Pons (tissue), 1 donor: Measurements from ENCODE around the gene ENPP7.

ENCODE experiments used
- DNase-seq: peaks from one replicate; pipeline ENCODE4 v3.0.0-alpha.2; 2016; ENCODE audit warnings: low spot score

ENPP7 gene

GRCh38 chr17:79778504-79779083 lies 47.9 kb downstream of the ENPP7 start:
- no peak for DNase-seq

DNA sequence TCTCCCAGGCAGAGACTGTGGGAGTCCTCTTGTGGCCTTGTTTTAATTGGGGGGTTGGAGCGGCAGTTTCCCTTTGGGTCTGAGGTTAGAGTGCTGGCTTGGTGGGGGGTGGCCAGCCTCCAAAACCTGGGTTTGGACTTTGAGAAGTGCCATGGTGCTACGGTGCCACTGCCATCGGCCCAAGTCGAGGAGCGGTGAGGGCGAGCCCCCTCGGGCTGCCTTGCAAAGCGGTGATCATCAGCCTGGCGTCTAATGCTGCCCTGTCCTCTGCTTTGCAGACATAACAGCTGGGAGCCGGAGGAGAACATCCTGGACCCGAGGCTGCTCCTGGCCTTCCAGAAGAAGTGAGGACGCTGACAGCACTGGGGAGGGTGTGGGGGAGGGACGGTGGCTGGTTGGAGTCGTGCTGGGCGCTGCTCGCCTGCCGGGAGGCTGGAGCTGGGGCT lies 48.4 kb downstream of the ENPP7 start:
- DNase-seq: no peak

DNA sequence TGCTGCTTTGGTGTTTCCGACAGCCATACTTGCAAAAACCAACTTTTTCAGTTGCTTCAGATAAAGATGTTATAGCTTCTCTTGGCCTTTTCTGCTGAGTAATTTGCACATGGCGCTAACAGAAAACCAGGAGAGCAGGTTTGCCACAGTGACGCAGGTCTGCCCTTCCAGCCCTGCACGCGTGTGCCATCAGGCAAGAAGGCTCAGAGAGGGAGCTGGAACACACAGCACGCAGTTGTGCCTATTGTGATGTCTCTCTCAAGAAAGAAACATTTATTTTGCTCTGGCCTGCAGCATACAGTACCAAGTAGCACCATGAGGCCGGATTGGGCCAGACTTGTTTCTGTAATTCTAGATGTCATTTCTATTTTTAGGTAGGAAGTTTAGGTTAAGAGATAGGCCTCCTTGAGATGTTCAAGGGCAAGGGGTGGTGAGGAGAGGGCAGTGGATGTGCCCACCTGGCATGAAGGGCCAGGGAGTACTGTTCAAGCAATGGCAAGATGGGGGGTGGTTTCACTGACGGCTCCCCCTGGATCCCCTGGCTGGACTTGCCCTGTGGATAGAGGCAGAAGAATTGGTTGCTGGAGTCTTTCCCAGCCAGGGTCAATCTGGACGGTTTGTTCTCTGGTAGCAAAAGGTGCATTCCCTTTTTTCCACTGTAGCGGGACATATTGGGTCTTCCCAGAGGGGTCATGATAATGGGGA lies 49.1 kb downstream of the ENPP7 start:
- DNase-seq: no peak

GRCh38 chr17:79781012-79781650 lies 50.4 kb downstream of the ENPP7 start:
- DNase-seq: no peak

DNA sequence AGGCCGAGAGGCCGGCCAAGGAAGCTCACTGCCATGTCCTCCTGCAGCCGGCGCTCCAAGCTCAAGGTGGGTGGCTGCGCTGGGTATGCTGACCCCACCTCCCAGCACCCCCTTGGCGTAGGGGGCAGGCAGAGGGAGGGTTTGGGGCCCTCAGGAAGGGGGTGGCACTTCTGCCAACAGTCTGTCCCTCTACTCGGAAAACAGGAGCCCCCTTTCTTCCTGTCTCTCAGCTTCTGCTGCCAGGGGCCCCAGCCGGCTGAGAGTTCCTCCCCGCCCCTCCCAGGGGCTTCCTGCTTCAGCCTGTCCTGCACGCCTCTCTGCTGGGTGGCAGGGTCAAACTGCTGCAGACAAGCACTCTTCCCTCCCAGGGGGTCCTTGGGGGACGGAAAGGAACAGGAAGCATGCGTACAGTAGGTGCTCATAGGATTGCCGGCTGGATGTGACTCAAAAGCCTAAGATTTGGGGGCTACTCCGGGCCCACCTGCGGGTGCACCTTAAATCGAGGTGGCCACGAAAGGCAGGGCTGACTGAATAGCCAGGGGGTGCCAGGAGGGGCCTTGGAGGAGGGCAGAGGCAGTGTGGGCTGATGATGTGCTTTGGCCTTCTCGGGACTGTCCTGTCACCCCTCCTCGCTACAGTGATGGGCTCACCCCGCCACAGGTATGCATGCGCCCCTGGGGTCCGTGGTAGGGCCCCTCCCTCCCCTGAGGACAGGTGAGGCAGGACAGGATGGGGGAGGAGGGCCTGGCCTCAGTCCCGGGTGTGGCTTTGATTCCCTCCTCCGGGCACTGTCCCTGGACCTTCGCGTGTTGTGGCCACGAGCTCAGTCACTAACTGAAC lies 51.2 kb downstream of the ENPP7 start:
- no peak for DNase-seq

DNA sequence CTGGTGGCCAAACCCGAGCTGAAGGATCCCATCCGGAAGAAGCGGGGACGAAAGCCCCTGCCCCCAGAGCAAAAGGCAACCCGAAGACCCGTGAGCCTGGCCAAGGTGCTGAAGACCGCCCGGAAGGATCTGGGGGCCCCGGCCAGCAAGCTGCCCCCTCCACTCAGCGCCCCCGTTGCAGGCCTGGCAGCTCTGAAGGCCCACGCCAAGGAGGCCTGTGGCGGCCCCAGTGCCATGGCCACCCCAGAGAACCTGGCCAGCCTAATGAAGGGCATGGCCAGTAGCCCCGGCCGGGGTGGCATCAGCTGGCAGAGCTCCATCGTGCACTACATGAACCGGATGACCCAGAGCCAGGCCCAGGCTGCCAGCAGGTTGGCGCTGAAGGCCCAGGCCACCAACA lies 53.1 kb downstream of the ENPP7 start:
- no peak for DNase-seq

DNA sequence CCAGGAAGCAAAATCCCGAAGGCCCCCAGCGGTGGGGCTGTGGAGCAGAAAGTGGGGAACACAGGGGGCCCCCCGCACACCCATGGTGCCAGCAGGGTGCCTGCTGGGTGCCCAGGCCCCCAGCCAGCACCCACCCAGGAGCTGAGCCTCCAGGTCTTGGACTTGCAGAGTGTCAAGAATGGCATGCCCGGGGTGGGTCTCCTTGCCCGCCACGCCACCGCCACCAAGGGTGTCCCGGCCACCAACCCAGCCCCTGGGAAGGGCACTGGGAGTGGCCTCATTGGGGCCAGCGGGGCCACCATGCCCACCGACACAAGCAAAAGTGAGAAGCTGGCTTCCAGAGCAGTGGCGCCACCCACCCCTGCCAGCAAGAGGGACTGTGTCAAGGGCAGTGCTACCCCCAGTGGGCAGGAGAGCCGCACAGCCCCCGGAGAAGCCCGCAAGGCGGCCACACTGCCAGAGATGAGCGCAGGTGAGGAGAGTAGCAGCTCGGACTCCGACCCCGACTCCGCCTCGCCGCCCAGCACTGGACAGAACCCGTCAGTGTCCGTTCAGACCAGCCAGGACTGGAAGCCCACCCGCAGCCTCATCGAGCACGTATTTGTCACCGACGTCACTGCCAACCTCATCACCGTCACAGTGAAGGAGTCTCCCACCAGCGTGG lies 53.7 kb downstream of the ENPP7 start:
- DNase-seq: no peak

DNA sequence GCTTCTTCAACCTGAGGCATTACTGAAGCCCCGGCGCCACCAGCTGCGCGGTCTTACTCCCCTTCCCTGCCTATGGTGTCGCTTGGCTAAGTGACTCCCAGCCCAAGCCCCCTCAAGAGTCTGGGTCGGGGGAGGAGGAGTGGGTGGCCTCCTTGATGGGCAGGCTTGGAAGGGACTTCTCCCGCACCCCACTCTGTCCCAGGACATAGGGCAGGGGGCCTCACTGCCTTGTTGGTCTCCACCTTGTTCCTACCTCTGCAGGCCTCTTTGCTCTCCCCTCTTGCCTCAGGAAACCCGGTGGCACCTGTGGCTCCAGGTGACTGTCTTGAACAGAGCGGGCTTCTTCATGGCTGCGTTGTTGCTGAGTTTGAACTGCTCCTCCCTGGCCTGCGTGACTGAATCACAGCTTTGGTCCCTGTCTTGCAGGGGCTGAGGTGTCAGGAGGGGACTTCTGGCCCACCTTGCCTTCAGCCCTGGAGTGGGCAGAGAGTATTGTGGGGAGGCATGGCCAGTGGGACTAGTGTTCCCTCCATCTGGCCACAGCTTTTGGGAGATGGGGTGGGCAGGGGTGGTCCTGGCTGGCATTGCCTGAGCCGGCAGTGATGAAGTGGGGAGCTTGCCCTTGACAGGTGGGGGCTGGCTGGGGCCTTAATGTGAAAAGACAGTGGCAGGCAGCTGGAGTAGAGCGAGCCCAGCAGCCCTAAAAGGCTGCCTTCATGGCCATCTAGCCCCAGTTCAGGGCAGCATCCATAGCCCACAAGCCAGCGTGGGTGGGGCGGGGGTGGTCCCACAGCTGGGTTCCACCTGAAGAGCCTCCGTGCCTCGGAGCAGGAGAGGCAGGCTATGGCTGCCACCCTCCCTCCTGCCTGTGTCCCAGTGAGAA lies 54.5 kb downstream of the ENPP7 start:
- no peak for DNase-seq

DNA sequence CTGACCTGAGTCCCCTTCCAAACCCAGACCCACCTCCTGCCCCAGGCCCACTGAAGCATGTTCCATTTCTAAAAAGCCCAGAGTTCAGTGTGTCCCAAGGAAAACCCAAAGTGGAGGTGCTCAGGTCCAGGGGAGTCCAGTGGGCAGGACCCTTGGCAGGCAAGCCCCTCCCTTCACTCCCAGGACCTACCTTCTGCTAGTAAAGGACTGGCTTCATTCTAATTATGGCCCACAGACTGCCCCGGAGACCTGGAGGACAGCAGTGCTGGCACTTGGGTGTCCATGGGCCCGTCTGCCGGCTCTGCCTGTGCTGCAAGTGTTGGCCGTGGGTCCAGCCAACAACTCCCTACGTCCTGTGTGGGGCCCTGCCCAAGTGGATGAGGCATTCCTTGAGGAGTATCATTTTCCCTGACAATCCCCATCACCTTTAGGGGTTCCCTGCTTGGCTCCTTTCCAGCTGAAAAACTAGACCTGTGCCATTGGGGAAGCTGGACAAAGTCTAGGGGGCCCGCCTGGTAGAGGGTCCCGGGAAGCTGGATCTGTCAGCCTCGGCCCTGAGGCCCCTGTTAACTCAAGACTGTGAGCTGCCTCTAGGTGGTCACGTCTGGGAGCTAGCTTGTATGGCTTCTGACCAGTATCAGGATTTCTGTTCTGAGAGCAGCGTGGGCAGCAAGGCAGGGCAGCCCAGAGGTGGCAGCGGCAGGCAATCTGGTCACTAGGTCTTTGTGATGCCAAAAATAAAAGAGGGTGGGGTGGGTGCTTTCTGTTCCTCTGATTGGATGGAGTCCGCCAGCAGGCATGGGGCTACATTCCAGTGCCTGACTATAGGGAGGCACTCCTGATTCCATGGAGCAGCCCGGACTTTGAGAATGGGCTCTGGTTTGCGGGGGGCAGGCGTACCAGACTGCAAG lies 55.4 kb downstream of the ENPP7 start:
- DNase-seq: no peak

GRCh38 chr17:79786930-79787643 lies 56.3 kb downstream of the ENPP7 start:
- no peak for DNase-seq

- no peak for DNase-seq
Measured at GRCh38 chr17:79788455-79788854, 57.7 kb downstream of the ENPP7 start.

- no peak for DNase-seq
Measured at GRCh38 chr17:79788989-79789942, 58.5 kb downstream of the ENPP7 start.

- no peak for DNase-seq
Measured at GRCh38 chr17:79789943-79790804, 59.4 kb downstream of the ENPP7 start.

- DNase-seq: no peak
Measured at GRCh38 chr17:79790805-79791734, 60.3 kb downstream of the ENPP7 start.

DNA sequence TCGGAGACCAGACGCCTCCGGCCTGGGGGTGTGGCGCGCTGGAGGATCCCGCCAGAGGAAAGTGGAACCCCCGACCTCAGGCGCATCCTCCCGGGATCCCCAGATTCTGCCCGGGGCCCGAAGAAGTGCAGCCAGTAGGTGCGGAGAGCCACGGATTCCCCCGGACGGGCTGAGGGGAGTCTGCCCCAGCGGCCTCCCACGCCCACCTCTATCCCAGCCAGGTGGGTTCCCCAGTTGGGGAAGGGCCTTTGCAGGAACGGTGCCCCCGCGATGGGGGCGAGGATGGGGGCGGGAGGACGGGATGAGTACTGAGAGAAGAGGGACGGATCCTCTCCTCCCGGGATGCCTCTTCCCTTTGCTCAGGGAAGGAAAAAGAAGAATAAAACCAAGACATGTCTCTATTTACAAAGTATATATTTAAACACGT lies 61.0 kb downstream of the ENPP7 start:
- DNase-seq: no peak
